CD4-positive, alpha-beta T cell treated with Interleukin-1 beta for 1 hour (primary cell): ENCODE results near the gene GTF2H3.
A peak's percentile ranks its signal among the peaks of the same experiment; 100 is the strongest.
"Not testable (repeated sequence)": the region's sequence is repeated elsewhere in the genome, so short reads cannot be mapped to it uniquely, and the experiment has no call there.

Experiments used
- DNase-seq, 2 donors: peaks; one replicate each; pipeline ENCODE4 v3.0.0-alpha.2; 2020 to 2022

GTF2H3 gene

GRCh38 chr12:123633379-123634141, at the start of gene GTF2H3, which contains the start of gene EIF2B1:
Gene GTF2H3, plus strand, starts transcription at chr12:123633829. Its CDS starts 31 bp downstream, at chr12:123633860.
Gene EIF2B1, minus strand, starts transcription at chr12:123633686. Its CDS starts 129 bp downstream, at chr12:123633557.
- peak; percentile 96 for DNase-seq

DNA sequence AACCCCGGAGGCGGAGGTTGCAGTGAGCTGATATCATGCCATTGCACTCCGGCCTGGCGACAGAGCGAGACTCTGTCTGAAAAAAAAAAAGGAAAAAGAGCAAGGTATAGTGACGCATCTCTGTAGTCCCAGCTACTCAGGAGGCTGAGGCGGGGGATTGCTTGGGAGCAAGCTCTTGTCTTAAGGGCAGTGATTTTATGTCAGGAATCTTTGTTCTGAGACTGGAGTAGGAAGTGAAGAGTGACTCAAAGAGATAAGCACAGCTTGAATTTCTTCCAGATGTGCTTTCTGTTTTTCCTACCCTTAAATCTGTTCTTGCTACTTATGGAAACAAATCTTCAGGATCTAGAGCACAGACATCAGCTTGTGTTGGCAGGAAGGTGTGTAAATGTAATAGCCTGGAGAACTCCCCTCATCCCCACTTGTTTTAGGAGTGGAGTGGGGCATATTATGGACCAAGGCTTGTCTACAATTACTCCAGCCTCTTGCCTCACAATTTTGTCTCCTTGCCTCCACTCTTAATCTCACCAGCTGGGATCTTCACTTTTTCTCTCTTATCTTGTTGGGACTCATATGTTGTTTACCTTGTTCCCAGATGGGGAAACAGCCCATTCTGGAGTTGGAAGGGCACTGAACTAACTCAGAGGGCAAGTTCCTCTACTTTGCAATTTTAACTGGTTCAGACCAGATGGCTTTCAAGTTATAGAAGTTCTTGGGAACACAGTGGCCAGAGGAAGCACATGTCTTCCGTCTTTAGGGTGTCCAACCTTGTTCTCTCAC, 41.7 kb upstream of the GTF2H3 start:
- DNase-seq, result no peak

DNA sequence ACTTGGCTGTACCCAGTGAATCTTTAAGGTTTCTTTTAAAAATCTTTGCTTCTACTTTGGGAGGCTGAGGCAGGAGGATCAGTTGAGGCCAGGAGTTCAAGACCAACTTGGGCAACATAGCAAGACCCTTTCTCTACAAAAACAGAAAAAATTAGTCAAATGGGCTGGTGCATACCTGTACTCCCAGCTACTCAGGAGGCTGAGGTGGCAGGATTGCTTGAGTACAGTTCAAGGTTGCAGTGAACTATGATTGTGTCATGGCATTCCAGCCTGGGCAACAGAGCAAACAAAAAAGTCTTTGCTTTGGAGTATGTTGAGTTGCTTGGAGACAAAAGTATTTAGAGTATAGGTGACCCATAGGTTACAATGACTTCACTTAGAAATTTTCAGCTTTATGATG, 37.9 kb upstream of the GTF2H3 start:
- no peak for DNase-seq

GRCh38 chr12:123597100-123597499, 36.5 kb upstream of the GTF2H3 start:
- no peak for DNase-seq

DNA sequence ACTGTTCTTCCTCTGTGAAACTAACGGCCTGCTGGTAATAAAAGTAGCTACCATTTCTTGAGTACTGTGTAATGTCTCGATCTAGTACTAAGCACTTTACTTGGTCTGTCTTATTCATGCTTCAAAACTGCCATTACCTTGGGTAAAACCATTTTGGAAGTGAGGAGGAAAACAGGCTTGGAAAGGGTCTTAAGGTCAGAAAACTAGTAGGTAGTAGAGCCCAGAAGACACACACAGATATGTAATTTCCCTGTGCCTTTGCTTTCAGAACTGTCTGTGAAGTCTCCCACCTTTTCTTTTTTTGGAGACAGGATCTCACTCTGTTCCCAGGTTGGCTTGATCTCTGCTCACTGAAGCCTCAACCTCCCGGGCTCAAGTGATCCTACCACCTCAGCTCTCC, 35.1 kb upstream of the GTF2H3 start:
- DNase-seq, result no peak

DNA sequence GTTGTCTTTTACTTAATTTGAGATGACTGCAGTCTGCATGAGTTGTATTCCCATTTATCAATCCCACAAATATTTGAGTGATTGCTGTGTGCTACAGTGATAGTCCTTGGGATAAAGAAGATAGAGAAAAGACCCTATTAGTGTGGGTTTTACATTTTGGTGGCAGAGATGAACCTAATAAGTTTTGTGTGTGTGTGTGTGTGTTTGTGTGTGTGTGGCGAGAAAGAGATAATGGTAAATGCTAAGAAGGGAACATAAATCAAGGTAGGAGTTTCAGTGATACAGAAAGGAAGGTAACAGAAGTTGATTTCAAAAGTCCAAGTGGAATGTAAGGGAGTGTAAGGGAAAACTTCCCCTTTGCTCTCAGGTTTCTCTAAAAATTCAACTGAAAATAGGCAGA, 34.3 kb upstream of the GTF2H3 start:
- no peak for DNase-seq

- DNase-seq, result no peak
Observed at GRCh38 chr12:123599721-123600120, 33.9 kb upstream of the GTF2H3 start.

- peak; percentile 85 to 87 for DNase-seq
Observed at GRCh38 chr12:123601602-123602489, 31.8 kb upstream of the GTF2H3 start, which contains the start of gene DDX55. Gene DDX55, plus strand, starts transcription at chr12:123602099. Its CDS starts 50 bp downstream, at chr12:123602149.

DNA sequence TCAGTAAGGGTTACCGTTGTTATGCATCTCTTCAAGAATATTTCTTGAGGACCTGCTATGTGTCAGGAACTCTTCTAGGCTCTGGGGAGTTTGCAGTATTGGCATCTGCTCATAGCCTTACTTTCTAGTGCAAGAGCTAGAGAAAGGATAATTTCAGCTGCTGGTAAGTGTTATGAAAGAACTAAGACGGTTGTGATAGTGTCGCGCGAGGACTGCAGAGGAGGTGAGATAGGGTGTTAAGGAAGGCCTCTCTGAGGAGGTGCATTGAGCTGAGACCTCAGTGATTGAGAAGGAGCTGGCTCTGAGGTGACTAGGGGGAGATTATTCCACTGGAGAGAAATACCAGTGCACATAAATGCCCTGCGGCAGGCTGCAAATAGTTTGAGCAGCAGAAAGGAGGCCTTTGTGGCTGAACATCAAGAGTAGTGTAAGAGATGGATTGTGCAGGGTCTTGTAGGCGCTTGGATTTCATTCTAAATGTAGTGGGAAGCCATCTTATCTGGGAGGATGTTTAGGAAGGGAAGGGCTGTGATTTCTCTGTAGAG, 30.9 kb upstream of the GTF2H3 start:
- no peak for DNase-seq

- DNase-seq, result not testable (repeated sequence)
Observed at GRCh38 chr12:123603495-123603894, 30.1 kb upstream of the GTF2H3 start.

DNA sequence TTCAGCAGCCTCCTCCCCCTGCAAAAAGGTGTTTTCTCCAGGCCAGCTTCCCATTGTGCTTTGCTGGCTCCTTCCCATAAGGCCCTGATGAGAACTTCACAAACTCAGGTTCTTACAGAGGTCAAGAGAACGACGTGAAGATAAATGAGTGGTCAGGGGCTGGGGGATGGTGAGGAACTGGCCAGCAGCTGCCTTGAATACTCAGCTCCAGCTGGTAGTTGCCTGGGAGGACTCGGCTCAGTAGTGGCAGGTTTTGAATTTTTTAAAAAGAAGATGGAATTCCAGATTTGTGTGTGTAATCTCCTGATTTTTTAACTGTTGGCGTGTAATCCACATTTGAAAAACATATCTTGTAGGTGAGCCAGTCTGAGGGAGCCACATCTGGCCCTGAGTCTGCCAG, 25.9 kb upstream of the GTF2H3 start:
- no peak for DNase-seq

DNA sequence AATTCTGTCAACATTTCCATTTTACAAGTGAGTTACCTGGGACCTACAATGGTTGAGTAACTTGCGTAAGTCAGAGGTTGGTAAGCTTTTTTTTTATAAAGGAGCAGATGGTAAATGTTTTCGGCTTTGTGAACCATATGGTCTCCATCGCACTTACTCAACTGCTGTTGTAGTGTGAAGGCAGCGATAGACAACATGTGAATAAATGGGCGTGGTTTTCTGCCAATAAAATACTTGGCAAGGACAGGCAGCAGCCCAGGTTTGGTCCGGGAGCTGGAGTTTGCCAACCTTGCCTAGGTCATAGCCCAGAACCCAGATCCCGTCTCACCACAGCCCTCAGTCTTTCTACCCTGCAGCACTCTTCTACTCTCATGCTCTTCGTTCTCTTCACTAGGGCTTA, 25.4 kb upstream of the GTF2H3 start:
- no peak for DNase-seq

DNA sequence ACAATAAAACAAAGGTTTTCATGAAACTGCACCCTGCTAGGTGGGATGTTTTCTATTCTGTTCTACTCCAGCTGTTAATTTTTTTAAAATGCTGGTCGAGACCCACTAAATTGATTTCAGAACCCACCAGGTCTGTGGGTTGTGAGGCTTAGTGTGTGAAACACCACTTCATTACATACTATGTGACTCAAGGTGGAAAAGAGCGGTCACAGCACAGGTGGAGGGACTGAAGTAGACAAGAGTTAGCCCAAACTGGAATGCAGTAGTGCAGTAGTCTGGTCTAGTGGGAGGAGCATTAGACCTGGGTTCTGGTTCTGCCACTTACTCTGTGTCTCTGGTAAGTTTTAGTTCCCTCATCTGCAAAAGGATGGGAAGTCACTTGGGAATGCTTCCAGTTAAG, 19.5 kb upstream of the GTF2H3 start:
- DNase-seq, result no peak

- no peak for DNase-seq
Observed at GRCh38 chr12:123614531-123614930, 19.1 kb upstream of the GTF2H3 start.

DNA sequence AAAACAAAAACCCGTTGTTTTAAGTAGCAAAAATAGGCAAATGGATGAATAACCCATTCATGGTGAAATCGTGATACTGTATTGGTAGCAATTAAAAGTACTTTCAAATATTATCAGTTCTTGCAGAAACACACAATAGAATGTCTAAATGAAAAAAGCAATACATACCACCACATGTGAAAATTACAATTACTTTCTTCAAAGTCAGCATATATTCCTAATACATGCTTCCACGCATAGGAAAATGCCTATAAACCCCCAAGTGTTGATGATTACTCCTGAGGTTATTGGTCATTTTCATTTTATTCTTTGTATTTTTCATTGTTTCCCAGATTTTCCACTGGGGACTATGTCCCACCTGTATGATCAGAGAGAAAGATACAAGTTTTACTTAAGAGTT, 16.5 kb upstream of the GTF2H3 start:
- DNase-seq, result no peak

DNA sequence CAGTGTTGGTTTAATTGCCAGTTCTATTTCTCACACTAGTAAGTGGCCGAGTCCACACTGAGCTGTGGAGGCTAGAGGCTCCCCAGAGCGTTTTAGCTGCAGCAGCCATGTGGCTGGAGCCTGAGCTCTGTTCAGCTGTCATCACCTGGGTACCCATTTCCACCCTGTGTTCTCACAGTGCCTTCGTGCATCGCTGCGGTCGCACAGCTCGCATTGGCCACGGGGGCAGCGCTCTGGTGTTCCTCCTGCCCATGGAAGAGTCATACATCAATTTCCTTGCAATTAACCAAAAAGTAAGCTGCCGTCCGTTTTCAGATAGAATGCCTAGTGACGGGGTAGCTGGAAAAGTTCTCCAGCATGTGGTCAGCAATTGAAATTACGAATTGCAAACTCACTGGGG, 16.0 kb upstream of the GTF2H3 start:
- DNase-seq, result no peak

GRCh38 chr12:123621101-123621500, 12.5 kb upstream of the GTF2H3 start:
- no peak for DNase-seq

GRCh38 chr12:123621619-123622530, 11.8 kb upstream of the GTF2H3 start:
- DNase-seq, result no peak

- DNase-seq, result no peak
Observed at GRCh38 chr12:123634142-123634561, 523 bp downstream of the GTF2H3 start.

- no peak for DNase-seq
Observed at GRCh38 chr12:123643911-123644310, 10.3 kb downstream of the GTF2H3 start.

DNA sequence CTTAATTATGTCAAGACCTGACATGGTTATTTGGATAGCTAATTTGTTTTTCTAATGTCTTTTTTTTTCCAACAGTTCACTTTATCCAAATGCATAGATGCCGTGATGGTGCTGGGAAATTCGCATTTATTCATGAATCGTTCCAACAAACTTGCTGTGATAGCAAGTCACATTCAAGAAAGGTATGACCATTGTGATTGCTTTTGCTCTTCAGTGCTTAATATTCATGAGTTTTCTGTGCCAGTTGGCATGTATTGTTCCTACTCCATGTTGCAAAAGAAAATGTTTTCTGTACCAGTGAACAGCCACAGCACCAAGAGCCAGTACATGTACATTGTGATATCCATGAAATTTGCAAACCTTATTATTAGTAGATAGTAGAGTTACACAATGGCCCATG, 11.8 kb downstream of the GTF2H3 start:
- DNase-seq, result no peak

DNA sequence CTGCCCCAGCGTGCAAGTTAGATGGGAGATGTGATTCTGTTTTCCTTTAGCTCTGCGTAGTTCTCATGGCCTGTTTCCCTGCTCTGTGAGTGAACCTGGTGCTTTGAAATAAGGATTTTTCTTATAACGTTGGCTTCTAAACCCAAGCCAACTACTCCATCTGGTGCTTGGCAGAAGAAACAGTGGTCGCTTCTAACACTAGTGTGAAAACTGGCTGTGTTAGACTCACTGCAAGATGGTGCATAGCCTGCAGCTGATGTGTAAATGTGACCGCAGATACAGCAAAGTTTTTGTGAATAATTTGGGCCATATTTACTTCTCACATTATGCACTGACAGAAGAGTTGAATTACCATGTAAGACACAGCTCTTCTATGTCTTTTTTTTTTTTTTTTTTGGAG, 12.2 kb downstream of the GTF2H3 start:
- no peak for DNase-seq
